MCF 10A (cell line): ENCODE results near the gene USP28. TPM values are rescaled to one million over a fixed set of nuclear protein-coding genes. Genes with fewer than 3 reads are reported as not detected.

Experiments used
- BruUV-seq: library from RNA; stranded (reverse); fragments of 400-500 nt; replicated peaks from 2 replicates; lab custom pipeline; 2021; lab: Mats Ljungman, UMichigan
- CTCF ChIA-PET: fragments of 300-600 bp; sonication (Branson Sonifier 250); formaldehyde crosslinking; extraction: SDS; loops from one replicate; lab custom pipeline; 2021; ENCODE audit warnings: antibody characterized with exemption, inconsistent platforms; lab: Yijun Ruan, JAX
- POLR2A ChIA-PET: fragments of 300-600, 350-650 bp; sonication (Branson Sonifier 250); formaldehyde crosslinking; extraction: SDS; loops from one replicate; lab custom pipeline; 2020; ENCODE audit warnings: antibody characterized with exemption, inconsistent platforms; lab: Yijun Ruan, JAX
- DNase-seq: peaks from one replicate; pipeline ENCODE4 v3.0.0-alpha.2; 2018; ENCODE audit not compliant: unreplicated experiment
- H3K27ac Mint-ChIP-seq: one replicate; pipeline ENCODE4 v1.8.0; 2022; ENCODE audit warnings: mild to moderate bottlenecking, low read depth, mixed read lengths; ENCODE audit not compliant: unreplicated experiment
- H3K27me3 Mint-ChIP-seq: one replicate; pipeline ENCODE4 v1.8.0; 2022; ENCODE audit warnings: mixed read lengths; ENCODE audit not compliant: insufficient read depth, unreplicated experiment
- H3K36me3 Mint-ChIP-seq: one replicate; pipeline ENCODE4 v1.8.0; 2022; ENCODE audit warnings: mild to moderate bottlenecking, moderate library complexity, mixed read lengths; ENCODE audit not compliant: insufficient read depth, unreplicated experiment
- H3K4me1 Mint-ChIP-seq: one replicate; pipeline ENCODE4 v1.8.0; 2022; ENCODE audit warnings: mixed read lengths; ENCODE audit not compliant: insufficient read depth, unreplicated experiment
- H3K4me3 Mint-ChIP-seq: one replicate; pipeline ENCODE4 v1.8.0; 2022; ENCODE audit warnings: mild to moderate bottlenecking, moderate library complexity, mixed read lengths; ENCODE audit not compliant: unreplicated experiment
- H3K9me3 Mint-ChIP-seq: one replicate; pipeline ENCODE4 v1.8.0; 2022; ENCODE audit warnings: mixed read lengths; ENCODE audit not compliant: unreplicated experiment
- intact Hi-C: fragments of 100-400 bp; cut with micrococcal nuclease; formaldehyde crosslinking; loops from 2 replicates; pipeline ENCODE4 v1.14.1; 2022
- total RNA-seq: library from RNA; stranded (reverse); gene quantifications from 2 replicates; pipeline ENCODE4 v1.2.3, GENCODE V29; 2022
- TF ChIP-seq, protein P1 (sequence below): fragments of 200-600 bp; IDR thresholded peaks from one replicate; pipeline ENCODE4 v1.8.0; 2022; ENCODE audit warnings: antibody characterized with exemption, mild to moderate bottlenecking; ENCODE audit not compliant: unreplicated experiment

USP28 gene
- total RNA-seq, 1 experiment from 2014 or later, result 17.2 TPM

DNA sequence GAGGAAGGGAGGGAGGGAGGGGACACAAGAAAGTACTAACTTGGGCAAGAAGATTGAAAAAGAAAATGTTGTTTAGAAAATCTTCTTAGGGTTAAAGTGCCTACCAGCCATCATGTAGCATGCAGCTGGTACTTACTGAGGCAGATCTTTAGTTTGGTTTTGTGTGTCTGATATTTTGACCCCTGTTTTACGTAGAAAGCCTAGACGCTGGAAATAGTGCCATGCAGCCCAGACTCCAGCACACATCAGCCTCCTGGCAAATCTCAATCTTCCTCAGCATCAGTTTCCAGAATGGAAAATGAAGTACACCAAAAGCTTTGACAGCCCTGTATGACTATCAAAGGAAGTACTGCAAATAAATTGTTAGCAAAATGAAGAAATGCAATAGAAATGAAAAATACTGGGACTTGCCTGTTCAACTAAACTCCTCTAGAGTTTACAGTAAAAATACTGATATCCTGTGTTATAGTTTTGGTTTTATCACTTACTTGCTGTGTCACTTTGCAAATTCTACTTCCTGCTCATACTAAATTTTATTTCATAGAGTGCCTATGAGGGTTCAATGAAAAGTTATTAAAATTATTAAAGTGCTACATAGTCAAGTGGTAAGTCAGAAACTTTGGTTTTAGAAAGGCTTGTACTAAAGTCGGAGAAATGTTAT lies 7.4 kb downstream of the USP28 start:
- DNase-seq, result no peak
- BruUV-seq, result no TSS peak
- H3K9me3 Mint-ChIP-seq, result no peaks in the 10 kb centered on the region
- peaks cover 13% of the 10 kb centered on the region for H3K4me1 Mint-ChIP-seq
- POLR2A ChIA-PET, result interaction anchor here (1.2 kb wide), 1 partner anchor 8 kb away, joined by 4 read pairs; no protein-coding TSS in a partner anchor
- intact Hi-C loops, result no loop called here
- TF ChIP-seq, protein P1, sequence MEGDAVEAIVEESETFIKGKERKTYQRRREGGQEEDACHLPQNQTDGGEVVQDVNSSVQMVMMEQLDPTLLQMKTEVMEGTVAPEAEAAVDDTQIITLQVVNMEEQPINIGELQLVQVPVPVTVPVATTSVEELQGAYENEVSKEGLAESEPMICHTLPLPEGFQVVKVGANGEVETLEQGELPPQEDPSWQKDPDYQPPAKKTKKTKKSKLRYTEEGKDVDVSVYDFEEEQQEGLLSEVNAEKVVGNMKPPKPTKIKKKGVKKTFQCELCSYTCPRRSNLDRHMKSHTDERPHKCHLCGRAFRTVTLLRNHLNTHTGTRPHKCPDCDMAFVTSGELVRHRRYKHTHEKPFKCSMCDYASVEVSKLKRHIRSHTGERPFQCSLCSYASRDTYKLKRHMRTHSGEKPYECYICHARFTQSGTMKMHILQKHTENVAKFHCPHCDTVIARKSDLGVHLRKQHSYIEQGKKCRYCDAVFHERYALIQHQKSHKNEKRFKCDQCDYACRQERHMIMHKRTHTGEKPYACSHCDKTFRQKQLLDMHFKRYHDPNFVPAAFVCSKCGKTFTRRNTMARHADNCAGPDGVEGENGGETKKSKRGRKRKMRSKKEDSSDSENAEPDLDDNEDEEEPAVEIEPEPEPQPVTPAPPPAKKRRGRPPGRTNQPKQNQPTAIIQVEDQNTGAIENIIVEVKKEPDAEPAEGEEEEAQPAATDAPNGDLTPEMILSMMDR, result no peak
- no peaks in the 10 kb centered on the region for H3K27me3 Mint-ChIP-seq
- no peak overlapping the region for H3K27ac Mint-ChIP-seq
- H3K4me3 Mint-ChIP-seq, result no peak overlapping the region
- CTCF ChIA-PET, result interaction anchor here (0.7 kb wide), 1 partner anchor 393 kb away, joined by 5 read pairs; no protein-coding TSS in a partner anchor
- peaks cover 10% of the 10 kb centered on the region for H3K36me3 Mint-ChIP-seq

DNA sequence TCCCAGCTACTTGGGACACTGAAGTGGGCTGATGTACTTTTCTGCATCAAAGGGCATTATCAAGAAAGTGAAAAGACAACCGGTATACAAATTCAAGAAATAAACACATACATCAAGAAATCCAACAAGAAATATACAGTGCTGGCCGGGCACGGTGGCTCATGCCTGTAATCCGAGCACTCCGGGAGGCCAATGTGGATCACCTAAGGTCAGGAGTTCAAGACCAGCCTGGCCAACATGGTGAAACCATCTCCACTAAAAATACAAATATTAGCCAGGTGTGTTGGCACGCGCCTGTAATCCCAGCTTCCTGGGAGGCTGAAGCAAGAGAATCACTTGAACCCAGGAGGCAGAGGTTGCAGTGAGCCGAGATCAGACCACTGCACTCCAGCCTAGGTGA lies 9.5 kb downstream of the USP28 start:
- ChIA-PET POLR2A (interaction anchor here (2.1 kb wide), 1 partner anchor 9 kb away, joined by 10 read pairs; the partner anchor contains the start of gene USP28), CTCF (no interaction called here)
- Mint-ChIP-seq H3K27me3 (no peaks in the 10 kb centered on the region), H3K4me1 (peaks cover 9% of the 10 kb centered on the region), H3K4me3 (no peak overlapping the region), H3K36me3 (peaks cover 10% of the 10 kb centered on the region), H3K27ac (no peak overlapping the region), H3K9me3 (no peaks in the 10 kb centered on the region)
- intact Hi-C loops, result no loop called here
- no peak for DNase-seq
- no TSS peak for BruUV-seq
- TF ChIP-seq, protein P1, result no peak

DNA sequence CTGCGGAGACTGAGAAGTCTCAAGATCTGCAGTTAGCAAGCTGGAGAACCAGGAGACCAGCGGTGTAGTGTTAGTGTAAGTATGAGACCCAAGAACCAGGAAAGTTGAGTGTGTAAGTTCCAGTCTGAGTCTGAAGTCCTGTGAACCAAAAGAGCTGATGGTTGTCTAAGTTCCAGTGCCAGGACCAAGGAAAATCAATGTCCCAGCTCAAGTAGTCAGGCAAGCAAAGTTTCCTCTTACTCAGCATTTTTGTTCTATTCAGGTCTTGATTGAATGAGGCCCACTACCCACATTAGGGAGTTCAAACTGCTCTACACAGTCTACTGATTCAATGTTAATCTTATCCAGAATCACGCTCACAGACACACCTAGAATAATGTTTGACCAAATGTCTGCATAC lies 11.0 kb downstream of the USP28 start:
- no peak overlapping the region for H3K4me3 Mint-ChIP-seq
- intact Hi-C loops, result no loop called here
- BruUV-seq, result no TSS peak
- POLR2A ChIA-PET, result interaction anchor here (2.1 kb wide), 1 partner anchor 11 kb away, joined by 10 read pairs; the partner anchor contains the start of gene USP28
- no peaks in the 10 kb centered on the region for H3K27me3 Mint-ChIP-seq
- TF ChIP-seq, protein P1, result no peak
- CTCF ChIA-PET, result interaction anchor here (0.5 to 0.6 kb wide), 2 partner anchors 84 to 86 kb away, joined by 3 read pairs; no protein-coding TSS in a partner anchor
- H3K27ac Mint-ChIP-seq, result no peak overlapping the region
- no peak for DNase-seq
- H3K9me3 Mint-ChIP-seq, result no peaks in the 10 kb centered on the region
- peaks cover 13% of the 10 kb centered on the region for H3K4me1 Mint-ChIP-seq
- peaks cover 10% of the 10 kb centered on the region for H3K36me3 Mint-ChIP-seq

DNA sequence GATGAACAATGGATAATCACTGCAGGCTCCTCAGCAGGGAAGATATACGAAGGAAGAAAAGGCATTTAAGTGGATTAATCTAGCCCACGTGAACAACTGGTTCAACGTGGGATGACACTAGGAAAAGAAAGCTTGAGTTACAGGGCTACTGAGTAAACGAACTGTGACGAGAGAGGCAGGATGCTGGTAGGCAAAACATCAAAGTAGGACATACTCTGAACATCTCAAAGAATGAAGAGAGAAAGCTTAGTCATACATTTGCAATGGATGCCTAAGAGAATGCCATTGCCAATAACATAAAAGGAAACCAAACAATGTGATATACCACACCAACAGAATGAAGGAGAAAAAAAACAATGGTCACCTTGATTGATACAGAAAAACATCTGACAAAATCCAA lies 12.9 kb downstream of the USP28 start:
- peaks cover 13% of the 10 kb centered on the region for H3K4me1 Mint-ChIP-seq
- no peak for DNase-seq
- ChIA-PET CTCF (interaction anchor here (0.7 to 1.4 kb wide), 3 partner anchors 15 to 88 kb away, joined by 3 to 5 read pairs (median 3); partner anchors contain the start of gene ZW10), POLR2A (no interaction called here)
- TF ChIP-seq, protein P1, result no peak
- H3K36me3 Mint-ChIP-seq, result peaks cover 2% of the 10 kb centered on the region
- no peak overlapping the region for H3K4me3 Mint-ChIP-seq
- no TSS peak for BruUV-seq
- H3K27me3 Mint-ChIP-seq, result no peaks in the 10 kb centered on the region
- intact Hi-C loops, result no loop called here
- H3K9me3 Mint-ChIP-seq, result no peaks in the 10 kb centered on the region
- no peak overlapping the region for H3K27ac Mint-ChIP-seq
